Left lobe of liver (tissue), 2 donors: ENCODE data around the gene TAOK1. TPM values are rescaled to one million over a fixed set of nuclear protein-coding genes. Genes with fewer than 3 reads are reported as not detected.

ENCODE experiments used
- ATAC-seq: fragments of 200-7000 bp; cut with Tn5 transposase; one replicate; pipeline ENCODE4 v1.9.1; 2020; ENCODE audit warnings: mild to moderate bottlenecking, moderate library complexity
- DNase-seq: peaks from one replicate; pipeline ENCODE4 v3.0.0-alpha.2; 2020; ENCODE audit warnings: low spot score
- total RNA-seq: library from RNA; stranded (reverse); gene quantifications from one replicate; pipeline ENCODE4 v1.2.1, GENCODE V29; 2021
- donor health status: DM: no; HTN: no; CAD: no; lungs with moderate emphysema.
- donor health status: DM: no; HTN: yes; CAD: no.

Gene TAOK1
- total RNA-seq, 1 donor from 2014 or later: 20.9 TPM

- peak; percentile 67 for ATAC-seq
- peak; percentile 80 for DNase-seq
Observed at GRCh38 chr17:29591737-29592608, 201.8 kb downstream of the TAOK1 start.

GRCh38 chr17:29592850-29593551 is 202.8 kb downstream of the TAOK1 start, which contains the start of gene ANKRD13B:
TSS of gene ANKRD13B (plus strand) at chr17:29593132. CDS start at chr17:29593622, 490 bp downstream.
- no peak for DNase-seq
- no peak for ATAC-seq

GRCh38 chr17:29593591-29594518 is 203.7 kb downstream of the TAOK1 start:
- DNase-seq: no peak
- no peak for ATAC-seq

DNA sequence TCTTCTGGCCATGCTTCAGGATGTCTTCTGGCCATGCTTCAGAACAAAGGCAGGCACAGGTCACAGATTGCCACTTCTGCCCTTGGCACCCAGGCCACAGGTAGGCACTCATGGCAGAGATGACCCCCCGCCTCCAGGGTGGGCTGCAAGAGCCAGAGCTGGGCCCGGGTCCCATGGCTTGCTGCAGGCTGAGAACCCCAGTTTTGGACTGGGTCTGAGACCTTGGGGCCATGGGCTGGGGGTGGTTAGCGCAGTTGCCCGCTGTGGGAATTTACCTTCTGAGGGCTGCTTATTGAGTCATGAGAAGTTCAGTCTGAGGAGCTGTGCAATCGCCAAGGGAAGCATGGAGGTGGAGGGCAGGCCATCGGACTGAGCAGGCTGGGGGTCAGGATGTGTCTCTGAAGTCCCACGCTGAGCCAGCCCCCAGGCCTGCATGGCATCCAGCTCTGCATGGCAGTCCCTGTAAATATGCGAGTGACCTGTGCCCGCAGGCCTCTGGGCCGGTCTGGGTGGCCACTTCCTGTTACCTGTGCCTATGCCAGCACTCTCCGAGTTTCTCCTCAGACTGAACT is 204.4 kb downstream of the TAOK1 start:
- DNase-seq (no peak), ATAC-seq (no peak)

GRCh38 chr17:29595107-29595942 is 205.2 kb downstream of the TAOK1 start:
- ATAC-seq (no peak), DNase-seq (no peak)

GRCh38 chr17:29595943-29596774 is 206.0 kb downstream of the TAOK1 start:
- DNase-seq: no peak
- ATAC-seq: no peak

DNA sequence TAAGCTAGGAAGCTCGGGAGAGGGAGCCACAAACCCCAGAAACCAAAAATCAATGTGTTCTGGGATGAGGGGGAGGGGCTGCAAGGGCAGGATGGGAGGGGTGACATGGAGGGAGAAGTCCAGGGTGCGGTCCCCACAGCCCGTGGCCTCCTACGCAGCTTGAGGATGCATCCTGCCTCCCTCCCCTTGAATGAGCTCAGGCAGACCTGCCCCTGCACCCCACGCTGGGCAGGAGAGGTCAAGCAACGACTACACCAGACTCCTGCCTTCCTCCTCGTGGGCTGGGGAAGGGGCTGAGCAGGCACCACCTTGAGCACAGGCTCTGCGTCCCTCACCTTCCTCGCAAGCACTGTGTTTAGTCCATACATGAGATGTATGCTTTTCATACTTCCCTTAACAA is 206.6 kb downstream of the TAOK1 start:
- no peak for ATAC-seq

DNA sequence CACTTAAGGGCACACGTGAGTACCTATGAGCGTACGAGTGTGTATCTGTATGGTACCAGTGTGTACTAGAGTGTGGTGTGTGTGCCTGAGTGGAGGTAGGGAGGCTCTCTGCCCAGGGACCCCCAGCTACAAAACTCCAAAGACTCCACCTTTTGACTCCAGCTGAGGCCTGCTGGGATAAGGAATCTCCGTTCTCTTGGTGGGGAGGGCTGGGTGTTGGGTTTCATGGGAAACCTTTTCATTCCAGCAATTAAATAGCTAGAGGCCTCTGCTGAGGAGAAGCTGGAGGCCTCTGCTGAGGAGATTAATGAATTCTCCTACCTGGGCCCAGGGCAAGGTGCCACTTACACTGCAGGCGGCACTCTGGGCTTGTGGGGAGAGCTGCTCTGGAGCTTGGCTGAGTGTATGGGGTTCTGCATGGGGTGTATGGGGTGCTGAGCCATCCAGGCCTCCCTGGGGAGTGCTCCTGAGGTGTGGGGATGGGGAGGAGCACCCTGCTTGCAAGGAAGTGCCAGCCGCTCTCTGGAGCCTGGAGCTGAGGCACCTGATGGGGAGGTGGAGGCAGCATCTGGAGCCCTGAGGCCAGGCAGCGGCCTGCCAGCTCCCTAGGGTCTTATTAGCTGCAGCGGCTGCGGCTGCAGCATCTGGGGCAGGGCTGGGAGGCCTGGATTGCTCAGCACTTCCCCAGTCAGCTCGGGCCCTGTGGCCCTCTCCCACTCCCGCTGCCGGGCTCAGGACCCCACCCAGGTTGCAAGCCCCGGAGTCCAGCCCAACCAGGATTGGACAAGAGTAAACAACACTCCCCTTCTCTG is 207.4 kb downstream of the TAOK1 start:
- ATAC-seq (no peak), DNase-seq (no peak)

More for the DNA sequence above, 206.6 kb downstream of the TAOK1 start:
- DNase-seq: no peak

Other genes starting within 250 kb of the TAOK1 start
- 109 TPM for gene MYO18A, start 210.0 kb upstream of the TAOK1 start, total RNA-seq
- gene CRYBA1, start 143.5 kb upstream of the TAOK1 start, total RNA-seq: not detected
- 16.4 TPM for gene NUFIP2, start 96.2 kb upstream of the TAOK1 start, total RNA-seq
- 31.2 TPM for gene ABHD15, start 176.7 kb downstream of the TAOK1 start, total RNA-seq
- gene TP53I13, start 178.3 kb downstream of the TAOK1 start, total RNA-seq: 84.2 TPM
- 9.4 TPM for gene GIT1, start 199.3 kb downstream of the TAOK1 start, total RNA-seq
- 1.3 TPM for gene ANKRD13B, start 202.8 kb downstream of the TAOK1 start, total RNA-seq
- 0.35 TPM for gene CORO6, start 232.5 kb downstream of the TAOK1 start, total RNA-seq